K562 (cell line): ENCODE results near the gene RSPRY1.
"Not testable (repeated sequence)": the region's sequence is repeated elsewhere in the genome, so short reads cannot be mapped to it uniquely, and the experiment has no call there.

Experiments
- BRF1 ChIP-seq: IDR thresholded peaks from 3 replicates; pipeline ENCODE4 v1.6.1; 2011; ENCODE audit warnings: borderline replicate concordance, mild to moderate bottlenecking; ENCODE audit not compliant: insufficient read length; ENCODE audit errors: extremely low read depth
- BRF2 ChIP-seq: IDR thresholded peaks from 3 replicates; pipeline ENCODE4 v1.6.1; 2011; ENCODE audit warnings: borderline replicate concordance, mild to moderate bottlenecking; ENCODE audit not compliant: insufficient read length, insufficient read depth
- CBFB ChIP-seq: sonication (generic); formaldehyde crosslinking; IDR thresholded peaks from 2 replicates; pipeline ENCODE4 v1.4.0; 2020; ENCODE audit warnings: mild to moderate bottlenecking, missing genetic modification reagents
- CREB3 ChIP-seq: fragments of 450-650 bp; conservative IDR thresholded peaks from 2 replicates; pipeline ENCODE4 v1.6.1; 2016; ENCODE audit warnings: missing genetic modification characterization, low read depth, mild to moderate bottlenecking, missing compliant biosample characterization, moderate library complexity
- HNRNPH1 ChIP-seq: fragments of 200-400 bp; formaldehyde crosslinking; optimal IDR thresholded peaks from 2 replicates; pipeline ENCODE3; 2017; ENCODE audit warnings: low read depth, mild to moderate bottlenecking, low read length, moderate library complexity
- HOMEZ ChIP-seq: fragments of 250-450 bp; sonication (Bioruptor Pico); IDR thresholded peaks from 2 replicates; pipeline ENCODE4 v1.4.0; 2020; ENCODE audit warnings: mild to moderate bottlenecking, moderate library complexity
- MEF2A ChIP-seq: IDR thresholded peaks from 2 replicates; pipeline ENCODE4 v1.6.1; 2011; ENCODE audit warnings: low read depth, mild to moderate bottlenecking, low read length, moderate library complexity; ENCODE audit not compliant: control insufficient read depth
- MEF2D ChIP-seq: conservative IDR thresholded peaks from 2 replicates; pipeline ENCODE4 v1.6.1; 2016; ENCODE audit warnings: low read depth, missing genetic modification characterization, missing compliant biosample characterization
- NR0B1 ChIP-seq: fragments of 450-650 bp; IDR thresholded peaks from one replicate; pipeline ENCODE4 v1.6.1; 2018; ENCODE audit warnings: mild to moderate bottlenecking, moderate library complexity; ENCODE audit not compliant: partially characterized antibody
- POLR2A ChIP-seq: fragments of 450-650 bp; conservative IDR thresholded peaks from 2 replicates; pipeline ENCODE4 v1.6.1; 2016
- SMC3 ChIP-seq: conservative IDR thresholded peaks from 2 replicates; pipeline ENCODE4 v1.6.1; 2011; ENCODE audit warnings: low read depth, low read length, improper control_type of control experiment; ENCODE audit not compliant: insufficient read depth
- TAF1 ChIP-seq: IDR thresholded peaks from 2 replicates; pipeline ENCODE4 v1.6.1; 2011; ENCODE audit warnings: mild to moderate bottlenecking, low read length, moderate library complexity; ENCODE audit not compliant: insufficient read depth, control insufficient read depth, severe bottlenecking; ENCODE audit errors: extremely low read depth
- TEAD1 ChIP-seq, 2 experiments: fragments of 450-650 bp in 1 of 2; sonication (generic) in 1 of 2; formaldehyde crosslinking; IDR thresholded peaks; 2 replicates each; pipeline versions ENCODE4 v1.4.0 to v1.8.0; 2020 to 2022; ENCODE audit warnings: mild to moderate bottlenecking in 2 of 2, missing genetic modification reagents in 1 of 2
- ZNF668 ChIP-seq: fragments of 250-450 bp; sonication (Bioruptor Pico); IDR thresholded peaks from 2 replicates; pipeline ENCODE4 v1.8.0; 2022; ENCODE audit warnings: mild to moderate bottlenecking, inconsistent platforms

- TF ChIP-seq SMC3; CBFB (CRISPR knock-in tag); POLR2A; NR0B1; HNRNPH1; TAF1; BRF2; TEAD1 (CRISPR knock-in tag; IDR thresholded peaks at IDR 0.05); BRF1; MEF2D (tag); ZNF668 (CRISPR knock-in tag); CREB3; HOMEZ; MEF2A: not testable (repeated sequence)
These were observed 2.0 kb downstream of the RSPRY1 start for GRCh38 chr16:57187902-57188710.
